ENCODE measurements around the gene BACH2. TPM values are rescaled to one million over a fixed set of nuclear protein-coding genes. Genes with fewer than 3 reads are reported as not detected.

Gene BACH2
- total RNA-seq, 1 experiment from 2014 or later, result 3.3 TPM

Small RNAs within 50 kb of the gene (microRNA-seq; reads per million reads assigned to microRNA genes)
- gene MIR4464 (ENCODE audit: borderline number of aligned reads), result not detected

All from HCT116 (cell line).